NCI-H446 (cell line): Measurements from ENCODE around the gene SIRT3.
"Not testable (repeated sequence)": the region's sequence is repeated elsewhere in the genome, so short reads cannot be mapped to it uniquely, and the experiment has no call there.

ENCODE experiments used
- DNase-seq, 2 experiments: peaks; one replicate each; lab custom pipeline; 2025; lab: John Stamatoyannopoulos, UW

The SIRT3 gene

DNA sequence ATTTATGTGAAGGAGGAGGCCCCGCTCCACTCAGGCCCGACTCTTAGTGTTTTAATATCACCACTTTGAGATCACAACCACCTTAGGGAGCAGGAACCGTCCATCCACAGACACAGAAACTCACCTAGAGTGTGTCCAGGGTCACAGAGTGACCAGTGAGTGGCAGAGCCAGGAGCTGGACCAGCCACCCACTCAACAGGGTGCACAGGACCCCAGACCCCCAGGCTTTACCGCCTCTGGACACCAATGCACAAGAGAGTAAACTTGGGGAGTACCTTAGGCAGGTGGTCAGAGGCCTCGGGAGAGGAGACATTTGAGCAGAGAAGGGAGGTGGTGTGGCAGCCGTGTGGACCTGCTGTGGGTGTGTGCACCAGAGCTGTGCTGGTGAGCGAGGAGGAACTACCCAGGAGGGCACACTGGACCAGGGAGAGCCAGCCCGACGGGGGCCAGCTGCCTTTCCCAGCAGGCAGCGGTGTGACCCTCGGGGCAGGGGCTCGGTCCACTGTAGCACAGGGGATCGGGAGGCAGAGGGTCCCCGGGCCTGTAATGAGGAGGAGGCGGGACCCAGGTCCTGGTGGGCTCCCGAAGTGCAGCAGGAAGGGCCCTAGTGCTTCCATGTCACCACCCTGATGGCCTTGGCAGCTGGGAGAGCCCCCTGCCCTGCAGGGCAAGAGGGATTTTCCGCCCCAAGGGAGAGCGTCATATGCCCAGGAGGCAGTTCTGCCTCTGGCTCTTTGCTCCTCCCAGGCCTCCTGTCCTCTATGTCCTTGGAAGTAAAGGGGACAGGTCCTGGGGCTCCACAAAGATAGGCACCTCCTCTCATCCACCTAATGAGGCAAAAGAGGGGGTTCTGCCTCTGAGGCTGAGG lies 34.5 kb upstream of the SIRT3 start:
- no peak for DNase-seq

DNA sequence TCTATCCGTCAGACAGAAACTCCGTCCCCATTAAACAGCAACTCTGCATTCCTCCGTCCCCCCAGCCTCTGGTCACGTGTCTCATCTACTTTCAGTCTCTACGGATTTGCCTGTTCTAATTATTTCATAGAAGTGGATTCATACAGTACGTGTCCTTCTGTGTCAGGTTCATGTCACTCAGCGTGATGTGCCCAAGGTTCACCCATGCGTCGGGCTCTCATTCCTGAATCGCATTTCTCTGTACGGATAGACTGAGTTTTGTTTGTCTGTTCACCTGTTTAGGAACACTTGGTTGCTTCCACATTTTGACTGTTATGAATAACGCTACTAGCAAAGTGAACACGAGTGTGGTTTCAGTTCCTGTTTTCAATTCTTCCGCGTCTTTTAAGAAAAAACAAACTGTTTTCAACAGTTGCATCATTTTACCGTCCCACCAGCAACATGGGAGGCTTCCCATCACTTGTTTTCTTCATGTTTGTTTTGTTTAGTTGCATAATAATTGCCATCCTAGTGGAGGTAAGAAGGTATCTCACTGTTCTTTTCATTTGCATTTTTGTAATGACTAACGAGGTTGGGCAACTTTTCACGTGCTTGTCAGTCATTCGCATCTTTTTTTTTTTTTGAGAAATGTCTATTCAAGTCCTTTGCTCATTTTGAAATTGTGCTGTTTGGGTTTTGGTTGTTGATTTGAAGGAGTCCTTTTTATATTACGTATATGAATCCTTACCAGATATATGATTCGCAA lies 33.2 kb upstream of the SIRT3 start:
- no peak for DNase-seq

DNA sequence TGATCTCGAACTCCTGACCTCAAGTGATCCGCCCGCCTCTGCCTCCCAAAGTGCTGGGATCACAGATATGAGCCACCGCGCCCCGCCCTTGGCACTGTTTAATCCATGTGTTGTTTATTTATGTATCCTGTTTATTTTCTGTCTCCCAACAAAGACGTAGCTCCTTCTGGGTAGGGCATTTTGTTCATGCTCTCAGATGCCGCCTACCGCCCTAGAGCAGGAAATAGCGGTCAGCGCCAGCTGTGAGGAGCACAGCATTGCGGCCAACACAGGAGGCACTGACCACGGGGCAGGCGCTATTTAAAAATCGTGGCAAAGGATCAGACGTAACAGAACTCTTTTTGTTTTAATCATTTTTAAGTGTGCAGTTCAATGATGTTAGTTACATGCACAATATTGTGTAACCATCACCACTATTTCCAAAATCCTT lies 32.6 kb upstream of the SIRT3 start:
- DNase-seq: not testable (repeated sequence)

DNA sequence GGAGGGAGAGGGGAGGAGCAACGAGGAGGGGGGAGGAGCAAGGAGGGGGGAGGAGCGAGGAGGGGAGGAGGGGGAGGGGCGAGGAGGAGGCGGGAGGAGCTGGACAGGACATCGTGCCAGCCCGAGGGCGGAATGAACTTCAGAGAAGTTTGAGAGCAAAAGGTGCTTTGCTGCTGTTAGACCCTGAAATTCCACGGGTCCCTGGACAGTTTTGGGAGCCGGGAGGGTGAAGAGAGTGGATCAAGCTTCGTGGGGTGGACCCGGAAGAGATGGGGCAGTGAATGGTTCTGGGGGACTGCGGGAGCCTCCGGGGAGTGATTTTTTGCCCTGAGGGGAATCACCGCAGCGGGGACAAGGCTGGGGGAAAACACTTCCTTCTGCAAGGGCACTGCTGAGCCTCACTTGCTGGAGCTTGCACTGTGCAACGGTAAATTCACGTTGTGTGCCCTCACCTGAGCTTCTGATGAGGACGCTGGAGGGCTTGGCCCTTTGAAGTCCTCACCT lies 31.4 kb upstream of the SIRT3 start:
- no peak for DNase-seq

DNA sequence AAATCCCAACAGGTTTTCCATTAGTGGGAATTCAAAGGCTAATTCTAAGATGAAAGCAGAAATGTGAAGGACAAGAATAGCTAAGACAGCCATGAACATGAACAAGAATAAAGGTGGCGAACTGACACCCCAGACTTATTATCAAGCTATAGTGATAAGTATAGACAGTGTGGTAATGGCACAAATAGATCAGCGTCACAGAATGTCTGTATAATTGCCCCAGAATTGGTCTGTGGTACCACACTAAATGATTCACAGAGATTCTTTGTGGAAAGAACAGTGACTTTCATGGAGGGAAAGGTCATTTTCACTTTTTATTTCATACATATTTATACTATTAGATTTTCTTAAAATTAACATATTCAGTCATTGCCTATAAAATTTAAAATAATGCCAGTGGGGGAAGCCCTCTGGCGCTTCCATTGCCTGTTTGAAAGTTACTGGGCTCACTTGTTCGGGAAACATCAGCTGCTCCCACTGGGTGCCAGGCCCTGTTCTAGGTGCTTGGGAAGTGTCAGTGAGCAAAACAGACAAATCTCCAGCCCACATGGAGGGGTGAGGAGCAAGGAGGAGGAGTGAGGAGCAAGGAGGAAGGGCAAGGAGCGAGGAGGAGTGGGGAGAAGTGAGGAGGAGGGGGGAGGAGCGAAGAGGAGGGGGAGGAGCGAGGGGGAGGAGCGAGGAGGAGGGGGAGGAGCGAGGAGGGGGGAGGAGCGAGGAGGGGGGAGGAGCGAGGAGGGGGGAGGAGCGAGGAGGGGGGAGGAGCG lies 30.7 kb upstream of the SIRT3 start:
- DNase-seq: no peak

DNA sequence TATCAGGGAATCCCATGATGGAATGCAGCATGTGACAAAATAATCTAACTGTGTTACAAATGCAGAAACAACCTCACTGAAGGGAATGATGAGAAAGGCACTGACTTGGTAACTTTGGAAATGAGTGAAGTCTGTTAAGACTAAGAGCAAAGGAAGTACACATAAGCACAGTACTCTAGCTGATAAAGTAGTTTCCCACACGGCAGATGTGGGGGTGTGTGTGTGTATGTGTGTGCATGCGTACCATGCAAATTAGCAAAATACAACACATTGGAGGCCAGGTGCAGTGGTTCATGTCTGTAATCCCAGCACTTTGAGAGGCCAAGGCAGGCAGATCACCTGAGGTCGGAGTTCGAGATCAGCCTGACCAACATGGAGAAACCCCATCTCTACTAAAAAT lies 25.5 kb upstream of the SIRT3 start:
- DNase-seq: no peak

DNA sequence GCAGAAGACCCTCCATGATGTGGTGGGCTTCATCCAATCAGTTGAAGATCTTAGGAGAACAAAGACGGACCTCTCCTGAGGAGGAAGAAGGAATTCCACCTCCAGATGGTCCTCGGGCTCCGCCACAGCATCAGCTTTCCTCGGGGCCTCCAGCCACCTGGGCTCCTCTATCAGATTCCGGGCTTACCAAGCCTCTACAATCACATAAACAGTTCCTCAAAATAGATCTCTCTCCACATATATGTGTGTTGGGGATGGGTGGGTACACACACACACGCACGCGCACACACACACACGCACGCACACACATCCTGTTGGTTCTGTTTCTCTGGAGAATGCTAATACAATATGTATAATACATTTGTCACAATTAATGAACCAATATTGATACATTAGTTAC lies 23.3 kb upstream of the SIRT3 start:
- no peak for DNase-seq

DNA sequence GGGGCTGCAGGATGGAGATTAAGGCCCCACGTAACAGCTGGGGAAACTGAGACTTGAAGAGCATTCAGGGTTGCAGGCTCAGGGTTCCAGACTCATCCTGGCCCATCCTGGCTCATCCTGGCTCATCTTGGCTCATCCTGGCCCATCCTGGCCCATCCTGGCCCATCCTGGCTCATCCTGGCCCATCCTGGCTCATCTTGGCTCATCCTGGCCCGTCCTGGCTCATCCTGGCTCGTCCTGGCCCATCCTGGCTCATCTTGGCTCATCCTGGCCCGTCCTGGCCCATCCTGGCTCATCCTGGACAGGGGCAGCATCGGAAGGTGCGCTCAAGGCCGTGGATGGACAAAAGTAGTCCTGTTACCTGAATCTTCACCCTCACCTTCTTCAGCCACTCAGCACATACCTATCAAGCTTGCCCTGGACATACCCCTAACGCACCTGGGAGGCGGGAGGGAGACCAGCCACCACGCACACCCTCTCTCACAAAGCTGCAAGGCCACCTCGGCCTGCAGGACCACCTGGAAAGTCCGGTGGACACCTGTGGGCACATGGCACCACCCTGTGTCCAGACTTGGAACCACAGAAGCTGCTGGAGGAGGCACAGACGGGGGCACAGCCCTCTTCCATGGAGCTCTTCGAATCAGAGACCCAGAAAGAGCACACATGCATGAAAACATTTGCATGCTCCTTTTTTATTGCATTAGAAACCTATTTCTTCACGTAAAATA lies 21.8 kb upstream of the SIRT3 start:
- no peak for DNase-seq

DNA sequence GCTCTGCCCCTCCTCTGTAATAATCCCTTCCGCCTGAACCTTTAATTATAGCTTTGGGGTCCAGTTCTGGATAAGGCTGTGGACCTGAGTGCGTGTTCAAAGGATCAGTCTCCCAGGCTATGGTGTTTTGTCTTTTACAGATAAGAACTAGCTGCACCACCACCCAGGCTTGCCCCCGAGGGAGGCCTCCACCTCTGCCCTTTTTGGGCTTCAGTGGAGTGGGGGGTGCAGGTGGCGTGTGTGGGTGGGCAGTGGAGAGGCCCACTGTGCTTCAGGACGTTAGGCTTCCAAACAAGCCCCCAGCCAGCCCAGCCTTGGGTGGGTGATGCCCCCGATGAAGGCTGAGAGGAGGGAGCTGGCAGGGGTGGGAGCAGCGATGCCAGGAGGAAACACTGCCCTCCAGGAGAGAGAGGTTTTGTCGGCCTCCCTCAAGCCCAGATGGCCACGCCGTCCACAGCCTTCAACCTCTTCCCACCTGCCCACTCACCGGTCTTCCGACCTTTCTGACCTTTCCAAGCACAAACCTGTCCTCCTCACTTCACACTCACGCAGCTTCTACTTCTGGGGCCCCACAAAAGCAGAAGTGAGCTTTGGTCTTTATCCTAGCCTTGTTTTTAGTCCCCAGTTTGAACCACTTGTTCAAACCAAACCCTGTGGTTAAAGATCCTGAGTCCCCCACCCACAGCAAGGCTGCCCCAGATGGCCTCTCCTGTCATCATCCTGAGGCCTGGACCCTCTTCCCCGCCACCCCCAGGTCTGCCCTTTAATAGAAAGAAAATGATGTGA lies 21.0 kb upstream of the SIRT3 start:
- DNase-seq: no peak

DNA sequence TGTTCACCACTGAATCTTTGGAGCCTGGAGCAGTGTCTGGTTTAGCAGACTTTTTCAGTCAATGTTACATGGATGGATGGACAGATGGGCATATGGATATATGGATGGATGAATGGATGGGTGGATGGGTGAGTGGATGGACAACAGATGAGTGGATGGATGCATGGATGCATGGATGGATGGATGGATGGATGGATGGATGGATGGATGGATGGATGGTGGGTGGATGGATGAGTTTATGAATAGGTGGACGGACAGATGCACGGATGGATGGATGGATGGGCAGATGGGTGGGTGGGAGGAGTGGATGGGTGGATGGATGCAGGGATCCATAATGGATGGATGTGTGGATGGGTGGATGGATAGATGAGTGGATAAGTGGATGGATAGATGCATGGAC lies 19.7 kb upstream of the SIRT3 start:
- DNase-seq: no peak

DNA sequence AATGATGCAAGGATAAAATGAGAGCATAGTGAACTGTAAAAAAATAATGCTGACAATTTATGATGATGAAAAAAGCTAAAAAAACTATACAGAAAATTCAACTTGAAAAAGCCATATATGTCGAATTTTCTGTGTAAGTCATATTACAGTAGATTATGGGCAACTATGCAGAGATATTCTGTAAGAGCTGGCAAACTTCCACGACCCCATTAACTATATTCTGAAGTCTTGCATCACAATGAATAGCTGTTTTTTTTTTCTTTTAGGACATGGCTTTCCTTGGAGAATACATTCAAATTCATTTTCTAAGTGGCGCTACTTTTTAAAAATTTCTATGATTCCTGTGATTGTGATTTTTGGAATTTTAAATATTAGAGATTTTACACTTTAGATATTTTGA lies 19.0 kb upstream of the SIRT3 start:
- no peak for DNase-seq

DNA sequence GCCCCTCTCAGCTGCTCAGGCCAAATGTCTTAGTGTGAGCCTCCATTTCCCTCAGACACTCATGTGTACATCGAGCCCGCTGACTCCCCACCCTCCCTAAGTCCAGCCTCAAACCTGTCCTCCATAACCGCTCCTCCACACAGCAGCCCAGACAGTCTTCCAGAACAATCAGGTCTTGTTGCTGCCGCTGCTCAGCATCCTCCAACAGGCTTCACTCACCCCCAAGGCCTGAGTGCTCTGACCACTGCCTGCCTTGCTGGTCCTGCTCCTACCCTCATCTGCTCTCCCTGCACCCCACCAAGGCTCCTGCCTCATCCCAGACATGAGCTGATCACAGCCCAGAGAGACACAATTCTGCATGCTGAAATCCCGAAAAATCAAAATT lies 17.7 kb upstream of the SIRT3 start:
- DNase-seq: no peak

DNA sequence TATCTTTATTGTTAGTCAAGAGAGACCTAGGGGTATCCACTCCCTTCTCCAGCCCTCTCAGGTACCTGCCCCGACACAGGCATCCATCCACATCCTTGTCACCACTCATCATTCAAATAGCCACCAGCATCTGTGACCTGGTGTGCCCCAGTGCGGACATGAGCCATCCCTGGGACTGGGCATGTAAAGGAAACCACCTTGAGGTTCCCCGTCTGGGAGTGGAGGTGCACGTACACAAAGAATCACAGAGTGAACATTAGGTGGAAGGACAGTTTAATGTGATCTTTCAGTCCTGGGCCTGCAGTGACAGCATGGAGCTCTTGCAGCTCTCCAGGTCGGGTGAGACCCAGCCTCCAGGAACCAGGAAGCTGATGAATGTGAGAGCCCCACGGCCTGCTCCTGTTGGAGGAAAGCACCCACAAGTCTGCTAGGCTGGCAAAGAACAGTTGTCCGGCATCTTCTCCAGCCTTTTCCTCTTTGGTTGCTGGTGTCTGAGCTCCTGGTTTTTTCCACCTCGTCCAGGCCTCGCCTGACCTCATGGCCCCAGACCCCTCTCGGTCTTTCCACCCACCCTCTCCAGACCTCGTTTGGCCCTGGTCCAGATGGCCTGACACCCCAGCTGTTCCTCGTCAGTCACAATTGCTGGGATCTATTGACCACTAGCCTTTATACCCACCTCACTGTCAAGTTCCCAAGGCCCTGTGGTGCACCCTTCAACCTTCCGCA lies 17.2 kb upstream of the SIRT3 start:
- no peak for DNase-seq

DNA sequence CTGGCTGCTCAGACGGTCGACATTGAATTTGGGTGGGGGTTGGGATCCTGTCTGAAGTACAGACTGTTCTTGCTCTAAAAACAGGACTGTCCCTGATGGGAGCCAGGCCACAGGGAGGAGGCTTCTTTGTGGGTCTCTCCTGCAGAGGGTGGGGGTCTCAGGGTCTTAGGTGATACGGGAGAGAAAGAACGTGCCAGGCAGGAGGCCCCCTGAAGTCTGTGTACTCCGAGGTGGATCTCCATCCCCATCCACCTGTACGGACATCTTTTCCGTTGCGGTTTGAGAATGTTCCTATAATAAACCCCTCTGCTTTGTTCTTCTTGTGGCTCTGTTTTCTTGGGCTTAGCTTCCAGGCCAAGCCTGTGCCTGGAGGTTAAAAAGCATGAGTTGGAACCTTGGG lies 16.5 kb upstream of the SIRT3 start:
- DNase-seq: no peak

DNA sequence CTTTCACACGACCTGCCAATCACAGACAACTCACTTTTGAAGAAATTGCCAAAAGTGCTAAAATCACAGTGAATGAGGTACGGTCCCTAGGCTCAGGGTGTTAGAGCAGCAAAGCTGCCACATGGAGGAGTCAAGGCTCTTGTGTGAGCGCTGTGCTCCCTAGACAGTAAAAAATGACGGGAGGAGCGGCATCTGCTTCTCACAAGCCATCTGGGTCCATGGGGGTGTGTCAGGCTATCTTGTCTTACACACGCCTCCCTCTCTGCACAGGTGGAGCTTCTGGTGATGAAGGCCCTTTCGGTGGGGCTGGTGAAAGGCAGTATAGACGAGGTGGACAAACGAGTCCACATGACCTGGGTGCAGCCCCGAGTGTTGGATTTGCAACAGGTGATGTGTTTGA lies 15.4 kb upstream of the SIRT3 start:
- no peak for DNase-seq

DNA sequence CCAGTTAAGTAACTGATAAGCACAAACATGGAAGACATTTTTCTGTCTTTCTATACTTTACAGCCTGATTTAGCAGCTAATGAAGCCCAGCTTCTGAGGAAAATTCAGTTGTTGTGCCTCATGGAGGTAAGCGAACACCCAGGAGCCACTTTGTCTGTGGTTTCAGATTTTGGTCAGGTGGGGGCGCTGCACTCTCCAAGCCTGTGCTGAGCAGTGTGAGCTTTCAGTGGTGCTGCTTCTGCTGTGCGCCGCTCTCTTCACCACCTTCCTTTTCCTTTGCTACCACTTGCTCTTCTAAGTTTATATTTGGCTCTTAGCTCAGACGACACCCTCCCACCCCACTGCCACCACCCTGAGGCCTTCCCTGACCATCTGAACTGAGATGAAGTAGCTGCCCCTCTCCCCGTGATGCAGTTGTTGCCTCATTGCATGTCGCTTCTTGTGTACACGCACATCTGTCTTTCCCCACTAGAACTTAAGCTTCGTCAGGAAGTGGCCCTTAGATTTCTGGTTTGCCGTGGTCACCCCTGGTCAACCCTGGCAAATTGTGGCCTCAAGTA lies 14.7 kb upstream of the SIRT3 start:
- no peak for DNase-seq

DNA sequence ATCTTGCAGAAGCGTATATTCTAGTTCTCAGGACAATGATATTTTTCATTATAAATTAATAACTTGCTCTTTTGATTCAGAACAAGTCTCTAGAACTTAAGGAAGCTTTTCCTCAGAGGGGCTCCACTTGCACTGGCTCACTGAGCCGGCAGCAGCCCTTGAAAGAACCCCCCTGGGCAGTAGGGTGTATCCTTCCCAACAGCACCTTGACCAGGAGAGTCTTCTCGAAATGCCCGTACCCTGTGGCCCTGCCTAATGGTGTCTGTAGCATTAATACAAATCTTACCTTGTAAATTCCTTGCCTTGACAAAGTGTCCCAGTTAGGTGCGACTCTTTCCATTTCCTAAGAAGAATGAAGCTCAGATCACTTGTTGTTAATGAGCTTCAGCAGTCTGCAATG lies 14.1 kb upstream of the SIRT3 start:
- DNase-seq: no peak

DNA sequence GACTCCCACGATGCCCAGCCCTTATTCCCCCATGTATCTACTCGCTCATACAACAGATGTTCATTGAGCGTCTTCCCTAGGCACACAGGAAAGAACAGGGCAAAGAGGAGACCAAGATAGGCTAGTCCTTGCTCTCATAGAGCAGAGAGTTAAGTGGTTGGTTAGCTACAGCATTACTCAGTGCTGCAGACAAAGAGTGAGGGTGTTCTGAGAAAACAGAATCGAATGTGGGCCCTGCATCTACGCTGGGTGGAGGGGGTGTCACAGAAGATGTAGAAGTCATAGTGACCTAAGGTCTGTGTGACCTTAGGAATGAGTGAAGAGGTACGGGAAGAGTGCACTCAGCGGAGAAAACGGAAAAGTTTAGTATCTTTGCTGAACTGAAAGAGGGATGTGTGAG lies 12.9 kb upstream of the SIRT3 start:
- no peak for DNase-seq

DNA sequence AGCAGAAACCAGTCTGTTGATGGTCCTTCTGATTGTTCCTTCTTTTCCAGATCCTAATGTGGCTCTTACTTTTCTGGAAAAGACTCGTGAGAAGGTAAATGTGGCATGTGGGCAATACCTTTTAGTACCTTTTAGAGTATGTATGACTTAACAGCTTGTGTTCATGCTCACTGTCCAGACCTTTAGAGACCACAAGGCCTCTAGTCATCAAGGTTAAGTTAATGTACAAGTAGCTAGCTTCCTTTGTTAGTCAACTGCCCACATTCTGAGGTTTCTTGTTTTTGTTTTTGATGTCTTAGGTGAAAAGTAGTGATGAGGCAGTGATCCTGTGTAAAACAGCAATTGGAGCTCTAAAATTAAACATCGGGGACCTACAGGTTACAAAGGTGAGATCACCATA lies 8.2 kb upstream of the SIRT3 start:
- DNase-seq: no peak

DNA sequence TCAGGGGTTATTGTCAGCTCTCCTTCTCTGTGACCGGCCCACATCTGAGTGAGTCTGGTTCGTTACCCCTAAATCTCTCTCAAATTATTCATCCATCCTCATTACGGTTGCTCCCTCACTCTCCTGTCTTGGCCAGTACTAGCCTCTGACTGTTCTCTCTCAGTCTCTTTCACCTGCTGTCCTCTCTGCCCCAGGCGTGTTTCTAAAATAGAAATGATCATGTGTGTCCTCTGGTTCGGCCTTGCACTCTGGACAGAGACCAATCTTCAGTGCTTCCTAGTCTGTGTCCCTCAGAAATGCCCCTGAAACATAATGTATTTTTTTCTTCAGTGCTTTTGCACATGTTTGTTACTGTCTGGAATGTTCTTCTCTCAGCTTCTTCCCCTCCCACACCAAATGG lies 5.5 kb upstream of the SIRT3 start:
- DNase-seq: no peak
